Measurements from ENCODE around the gene CRYGN.

Gene CRYGN

GRCh38 chr7:151389096-151389767 lies 50.7 kb downstream of the CRYGN start:
- DNase-seq = no peak

GRCh38 chr7:151388430-151388829 lies 51.5 kb downstream of the CRYGN start:
- DNase-seq = no peak

GRCh38 chr7:151388007-151388297 lies 52.0 kb downstream of the CRYGN start:
- DNase-seq = no peak

- no peak for DNase-seq
Measured at GRCh38 chr7:151387161-151388006, 52.6 kb downstream of the CRYGN start.

- DNase-seq = no peak
Measured at GRCh38 chr7:151386301-151387160, 53.4 kb downstream of the CRYGN start.

GRCh38 chr7:151385626-151386300 lies 54.2 kb downstream of the CRYGN start:
- no peak for DNase-seq

GRCh38 chr7:151384776-151385625 lies 54.9 kb downstream of the CRYGN start:
- no peak for DNase-seq

GRCh38 chr7:151384352-151384697 lies 55.6 kb downstream of the CRYGN start:
- DNase-seq = no peak

- DNase-seq = no peak
Measured at GRCh38 chr7:151383638-151384351, 56.1 kb downstream of the CRYGN start.

- no peak for DNase-seq
Measured at GRCh38 chr7:151382079-151382885, 57.7 kb downstream of the CRYGN start.

GRCh38 chr7:151381348-151382078 lies 58.4 kb downstream of the CRYGN start:
- DNase-seq = no peak

GRCh38 chr7:151381098-151381347 lies 58.9 kb downstream of the CRYGN start:
- no peak for DNase-seq

- DNase-seq = no peak
Measured at GRCh38 chr7:151380199-151381097, 59.5 kb downstream of the CRYGN start.

GRCh38 chr7:151379534-151380198 lies 60.3 kb downstream of the CRYGN start:
- no peak for DNase-seq

GRCh38 chr7:151379193-151379520 lies 60.8 kb downstream of the CRYGN start:
- DNase-seq = no peak

Data from activated CD4-positive, alpha-beta T cell treated with anti-CD3 and anti-CD28 coated beads, Interleukin-2, Interleukin-6, amounts not matched to agents 100 ng/mL and 50 ng/mL, durations not matched to agents 16 hours and 8 hours (primary cell).